Gastrocnemius medialis (tissue), 4 donors: ENCODE measurements around the gene CALY.

Source experiments
- CTCF ChIP-seq, 5 experiments: fragments of 450-650 bp in 3 of 5; fragments of 200-600 bp in 2 of 5; sonication (generic) in 2 of 5; IDR thresholded peaks in 4 of 5; conservative IDR thresholded peaks in 1 of 5; 1 replicate in 4 of 5; 2 replicates in 1 of 5; pipeline ENCODE4 v1.5.1; 2016 to 2019; ENCODE audit warnings: antibody characterized with exemption in 5 of 5, mild to moderate bottlenecking in 3 of 5, moderate library complexity in 3 of 5
- POLR2A ChIP-seq, 2 donors: fragments of 450-650 bp; IDR thresholded peaks; one replicate each; pipeline ENCODE4 v1.6.1; 2017; ENCODE audit warnings: antibody characterized with exemption in 2 of 2, mild to moderate bottlenecking in 2 of 2, moderate library complexity in 2 of 2

- TF ChIP-seq CTCF (IDR thresholded peaks at IDR 0.05 in 4 of 5, conservative IDR thresholded peaks at IDR 0.05 in 1 of 5) (no peak), POLR2A (IDR thresholded peaks at IDR 0.05) (no peak)
Measured at GRCh38 chr10:133332936-133333699, 3.6 kb downstream of the CALY start.
